ENCODE results near the gene STOX2.

The STOX2 gene

GRCh38 chr4:183905081-183905592 is at the start of gene STOX2:
Gene STOX2 (plus strand): TSS chr4:183905307. CDS start chr4:183906791, 1,484 bp downstream.
- DNase-seq (ENCODE audit: low read depth in 1 of 2, low spot score in 1 of 2) = no peak

- no peak for DNase-seq (ENCODE audit: low read depth in 1 of 2, low spot score in 1 of 2)
Observed at GRCh38 chr4:183855323-183856190, 49.5 kb upstream of the STOX2 start.

- no peak for DNase-seq (ENCODE audit: low read depth in 1 of 2, low spot score in 1 of 2)
Observed at GRCh38 chr4:183857040-183857439, 48.1 kb upstream of the STOX2 start.

- DNase-seq (ENCODE audit: low read depth in 1 of 2, low spot score in 1 of 2) = no peak
Observed at GRCh38 chr4:183858011-183858615, 47.0 kb upstream of the STOX2 start.

GRCh38 chr4:183860119-183860518 is 45.0 kb upstream of the STOX2 start:
- DNase-seq (ENCODE audit: low read depth in 1 of 2, low spot score in 1 of 2) = no peak

GRCh38 chr4:183860731-183861130 is 44.4 kb upstream of the STOX2 start:
- DNase-seq (ENCODE audit: low read depth in 1 of 2, low spot score in 1 of 2) = no peak

- DNase-seq (ENCODE audit: low read depth in 1 of 2, low spot score in 1 of 2) = no peak
Observed at GRCh38 chr4:183861426-183861825, 43.7 kb upstream of the STOX2 start.

- no peak for DNase-seq (ENCODE audit: low read depth in 1 of 2, low spot score in 1 of 2)
Observed at GRCh38 chr4:183863155-183863825, 41.8 kb upstream of the STOX2 start.

GRCh38 chr4:183867247-183867646 is 37.9 kb upstream of the STOX2 start:
- no peak for DNase-seq (ENCODE audit: low read depth in 1 of 2, low spot score in 1 of 2)

GRCh38 chr4:183870997-183871396 is 34.1 kb upstream of the STOX2 start:
- DNase-seq (ENCODE audit: low read depth in 1 of 2, low spot score in 1 of 2) = no peak

- DNase-seq (ENCODE audit: low read depth in 1 of 2, low spot score in 1 of 2) = no peak
Observed at GRCh38 chr4:183871581-183871980, 33.5 kb upstream of the STOX2 start.

- no peak for DNase-seq (ENCODE audit: low read depth in 1 of 2, low spot score in 1 of 2)
Observed at GRCh38 chr4:183872531-183872930, 32.6 kb upstream of the STOX2 start.

- no peak for DNase-seq (ENCODE audit: low read depth in 1 of 2, low spot score in 1 of 2)
Observed at GRCh38 chr4:183873409-183874185, 31.5 kb upstream of the STOX2 start.

- DNase-seq (ENCODE audit: low read depth in 1 of 2, low spot score in 1 of 2) = no peak
Observed at GRCh38 chr4:183875251-183875825, 29.8 kb upstream of the STOX2 start.

- no peak for DNase-seq (ENCODE audit: low read depth in 1 of 2, low spot score in 1 of 2)
Observed at GRCh38 chr4:183876268-183876934, 28.7 kb upstream of the STOX2 start.

- no peak for DNase-seq (ENCODE audit: low read depth in 1 of 2, low spot score in 1 of 2)
Observed at GRCh38 chr4:183878251-183878970, 26.7 kb upstream of the STOX2 start.

GRCh38 chr4:183885205-183885720 is 19.8 kb upstream of the STOX2 start:
- no peak for DNase-seq (ENCODE audit: low read depth in 1 of 2, low spot score in 1 of 2)

- DNase-seq (ENCODE audit: low read depth in 1 of 2, low spot score in 1 of 2) = no peak
Observed at GRCh38 chr4:183887351-183887750, 17.8 kb upstream of the STOX2 start.

GRCh38 chr4:183888564-183888963 is 16.5 kb upstream of the STOX2 start:
- no peak for DNase-seq (ENCODE audit: low read depth in 1 of 2, low spot score in 1 of 2)

Data from activated T-helper 1 cell treated with anti-CD3 and anti-CD28 coated beads, Interleukin-2, amount 50 U/mL, for 16 hours (primary cell).